Rectal smooth muscle tissue (tissue), 1 donor: ENCODE measurements around the gene DOK6.

Experiments
- H3K27ac ChIP-seq: one replicate; pipeline ENCODE4 v1.7.0; 2013; ENCODE audit warnings: low read depth, low read length, inconsistent platforms
- H3K27me3 ChIP-seq: one replicate; pipeline ENCODE4 v1.7.0; 2013; ENCODE audit warnings: low read length; ENCODE audit not compliant: control insufficient read depth, insufficient read depth
- H3K36me3 ChIP-seq: one replicate; pipeline ENCODE4 v1.7.0; 2013; ENCODE audit warnings: low read length; ENCODE audit not compliant: control insufficient read depth, insufficient read depth
- H3K4me1 ChIP-seq: one replicate; pipeline ENCODE4 v1.7.0; 2013; ENCODE audit warnings: low read length; ENCODE audit not compliant: control insufficient read depth, insufficient read depth
- H3K4me3 ChIP-seq: one replicate; pipeline ENCODE4 v1.7.0; 2013; ENCODE audit warnings: low read length
- H3K9ac ChIP-seq: one replicate; pipeline ENCODE4 v1.7.0; 2013; ENCODE audit warnings: low read length

DOK6 gene

DNA sequence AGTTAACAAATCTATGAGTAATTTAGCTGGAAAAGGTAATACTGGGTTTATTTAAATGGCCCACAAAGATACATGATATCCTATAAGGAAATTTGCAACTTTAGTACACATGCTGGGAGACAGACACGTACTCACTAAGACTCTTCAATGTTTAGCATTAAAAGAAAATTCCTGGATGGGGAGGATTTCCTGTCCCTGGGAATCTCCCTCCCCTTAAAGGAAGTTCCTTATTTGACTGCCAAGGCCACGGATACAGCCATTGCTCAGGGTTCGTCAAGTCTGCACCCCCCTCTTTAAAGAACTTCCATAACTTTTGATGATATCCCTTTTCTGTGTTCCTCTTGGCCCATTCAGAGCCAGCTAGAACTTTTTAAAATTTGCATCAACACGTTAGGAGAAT, 279.4 kb downstream of the DOK6 start:
- H3K4me3 ChIP-seq: no peak overlapping the region
- no peak overlapping the region for H3K9ac ChIP-seq
- no peaks in the 10 kb centered on the region for H3K4me1 ChIP-seq
- no peaks in the 10 kb centered on the region for H3K36me3 ChIP-seq
- H3K27me3 ChIP-seq: no peaks in the 10 kb centered on the region
- no peak overlapping the region for H3K27ac ChIP-seq

DNA sequence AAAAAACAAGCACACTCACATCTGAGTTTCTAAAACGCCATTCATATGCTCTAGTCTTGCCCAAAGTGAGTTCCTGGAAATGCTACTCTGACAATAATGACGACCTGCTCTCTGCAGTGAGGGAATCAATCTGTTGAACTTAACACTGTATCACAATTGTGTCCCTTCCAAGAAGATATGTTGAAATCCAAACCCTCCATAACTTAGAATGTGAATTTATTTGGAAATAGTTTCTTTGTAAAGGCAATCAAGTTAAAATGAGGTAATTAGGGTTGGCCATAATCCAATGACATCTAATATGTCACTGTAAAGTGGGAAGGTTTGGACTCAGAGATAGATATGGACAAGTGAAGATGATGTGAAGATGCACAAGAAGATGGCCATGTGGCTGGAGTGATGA, 282.5 kb downstream of the DOK6 start:
- Histone ChIP-seq H3K36me3 (no peaks in the 10 kb centered on the region), H3K4me3 (no peak overlapping the region), H3K9ac (no peak overlapping the region), H3K27ac (no peak overlapping the region), H3K27me3 (no peaks in the 10 kb centered on the region), H3K4me1 (no peaks in the 10 kb centered on the region)

DNA sequence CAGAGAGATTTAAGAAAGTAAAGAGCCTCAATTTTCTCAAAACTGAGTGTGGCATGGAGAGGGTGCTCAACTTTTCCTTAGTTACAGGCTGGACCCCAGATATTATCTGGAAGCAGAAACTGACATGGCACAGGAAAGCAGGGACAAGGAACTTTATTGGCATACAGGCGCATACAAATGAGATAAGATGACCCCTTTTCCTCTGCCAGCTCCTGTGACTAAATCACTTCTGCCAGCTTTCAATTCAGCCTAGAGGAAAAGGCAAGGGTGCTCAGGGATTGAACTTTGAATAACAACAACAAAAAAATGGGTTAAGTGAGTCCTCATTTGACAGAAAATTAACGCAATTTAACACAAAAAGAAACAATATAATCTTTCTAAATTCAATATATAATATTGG, 284.1 kb downstream of the DOK6 start:
- H3K36me3 ChIP-seq: no peaks in the 10 kb centered on the region
- no peak overlapping the region for H3K9ac ChIP-seq
- no peaks in the 10 kb centered on the region for H3K27me3 ChIP-seq
- no peak overlapping the region for H3K27ac ChIP-seq
- no peaks in the 10 kb centered on the region for H3K4me1 ChIP-seq
- H3K4me3 ChIP-seq: no peak overlapping the region

DNA sequence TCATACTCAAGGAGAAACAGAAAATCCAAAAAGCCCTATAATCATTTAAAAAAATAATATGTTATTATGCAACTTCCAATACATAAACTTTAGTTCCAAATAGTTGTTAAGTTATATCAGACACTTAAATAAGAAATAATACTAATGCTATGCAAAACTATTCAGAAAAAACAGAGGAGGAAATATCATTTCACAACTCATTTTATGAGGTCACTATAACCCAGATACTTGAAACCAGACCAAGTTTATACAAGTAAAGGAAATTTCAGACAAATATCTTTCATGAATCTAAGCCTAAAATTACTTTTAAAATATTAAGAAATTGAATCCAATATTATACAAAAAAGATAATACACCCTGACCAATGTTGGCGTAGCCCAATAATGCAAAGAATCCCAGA, 286.2 kb downstream of the DOK6 start:
- Histone ChIP-seq H3K27me3 (no peaks in the 10 kb centered on the region), H3K9ac (no peak overlapping the region), H3K4me1 (no peaks in the 10 kb centered on the region), H3K4me3 (no peak overlapping the region), H3K36me3 (no peaks in the 10 kb centered on the region), H3K27ac (no peak overlapping the region)

GRCh38 chr18:69689121-69689759, 288.6 kb downstream of the DOK6 start:
- Histone ChIP-seq H3K9ac (no peak overlapping the region), H3K27ac (no peak overlapping the region), H3K36me3 (no peaks in the 10 kb centered on the region), H3K4me1 (no peaks in the 10 kb centered on the region), H3K27me3 (no peaks in the 10 kb centered on the region), H3K4me3 (no peak overlapping the region)

DNA sequence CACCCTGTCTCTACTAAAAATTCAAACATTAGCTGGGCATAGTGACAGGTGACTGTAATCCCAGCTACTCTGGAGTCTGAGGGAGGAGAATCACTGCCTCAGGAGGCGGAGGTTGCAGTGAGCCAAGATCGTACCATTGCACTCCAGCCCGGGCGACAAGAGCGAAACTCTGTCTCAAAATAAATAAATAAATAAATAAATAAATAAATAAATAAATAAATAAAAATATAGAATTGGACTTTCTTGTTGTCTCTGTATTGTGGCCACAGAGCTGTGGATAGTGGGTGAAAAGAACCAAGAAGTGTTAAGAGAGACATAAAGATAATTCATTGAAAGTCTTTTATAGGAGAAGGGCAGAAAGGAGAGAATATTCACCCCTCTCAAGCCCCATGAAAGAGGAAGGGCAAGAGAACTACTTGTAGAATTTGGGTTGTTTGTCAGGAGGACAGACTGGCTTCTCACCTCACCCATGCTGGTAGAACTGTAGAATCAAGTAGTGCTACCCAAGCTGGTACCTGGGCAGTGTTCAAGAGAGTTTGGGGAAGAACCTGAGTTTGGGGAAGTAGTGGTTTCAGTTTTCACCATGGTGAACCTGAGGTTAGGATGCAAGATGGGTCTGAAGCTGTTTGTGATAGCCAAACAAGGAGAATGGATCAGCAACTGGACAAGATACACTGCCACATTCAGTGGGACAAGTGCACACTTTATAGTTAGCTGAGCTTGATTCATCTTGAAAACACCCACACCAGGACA, 290.5 kb downstream of the DOK6 start:
- Histone ChIP-seq H3K4me1 (no peaks in the 10 kb centered on the region), H3K27me3 (no peaks in the 10 kb centered on the region), H3K27ac (no peak overlapping the region)

GRCh38 chr18:69697069-69697468, 296.4 kb downstream of the DOK6 start:
- Histone ChIP-seq H3K27ac (no peak overlapping the region), H3K4me3 (no peak overlapping the region), H3K36me3 (no peaks in the 10 kb centered on the region), H3K27me3 (no peaks in the 10 kb centered on the region), H3K9ac (no peak overlapping the region), H3K4me1 (no peaks in the 10 kb centered on the region)

More for the DNA sequence above, 290.5 kb downstream of the DOK6 start:
- Histone ChIP-seq H3K4me3 (no peak overlapping the region), H3K9ac (no peak overlapping the region), H3K36me3 (no peaks in the 10 kb centered on the region)

- H3K9ac ChIP-seq: no peak overlapping the region
- no peaks in the 10 kb centered on the region for H3K36me3 ChIP-seq
- H3K27me3 ChIP-seq: no peaks in the 10 kb centered on the region
- H3K4me3 ChIP-seq: no peak overlapping the region
- no peaks in the 10 kb centered on the region for H3K4me1 ChIP-seq
- no peak overlapping the region for H3K27ac ChIP-seq
These were observed 297.0 kb downstream of the DOK6 start for GRCh38 chr18:69697689-69698088.

GRCh38 chr18:69701305-69701704, 300.6 kb downstream of the DOK6 start:
- no peak overlapping the region for H3K9ac ChIP-seq
- no peaks in the 10 kb centered on the region for H3K36me3 ChIP-seq
- no peaks in the 10 kb centered on the region for H3K4me1 ChIP-seq
- no peaks in the 10 kb centered on the region for H3K27me3 ChIP-seq
- H3K27ac ChIP-seq: no peak overlapping the region
- H3K4me3 ChIP-seq: no peak overlapping the region

DNA sequence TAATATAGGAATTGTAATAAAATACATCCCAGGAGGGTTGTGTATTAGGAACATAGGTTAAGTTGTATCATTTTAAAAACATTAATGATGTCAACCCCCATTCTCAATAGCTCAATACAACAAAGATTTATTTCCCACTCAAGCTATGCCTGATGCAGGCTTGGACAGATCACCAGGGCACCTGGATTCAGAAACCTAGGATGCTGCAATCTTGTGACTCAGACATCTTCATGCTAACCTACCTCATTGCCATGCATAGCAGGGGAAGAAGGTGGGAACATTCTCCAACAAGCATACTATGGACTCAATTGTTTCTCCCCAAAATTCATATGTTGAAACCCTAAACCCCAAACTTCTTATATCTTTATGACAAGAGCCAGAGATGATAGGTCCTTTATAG, 302.8 kb downstream of the DOK6 start:
- H3K4me3 ChIP-seq: no peak overlapping the region
- no peaks in the 10 kb centered on the region for H3K27me3 ChIP-seq
- H3K27ac ChIP-seq: no peak overlapping the region

DNA sequence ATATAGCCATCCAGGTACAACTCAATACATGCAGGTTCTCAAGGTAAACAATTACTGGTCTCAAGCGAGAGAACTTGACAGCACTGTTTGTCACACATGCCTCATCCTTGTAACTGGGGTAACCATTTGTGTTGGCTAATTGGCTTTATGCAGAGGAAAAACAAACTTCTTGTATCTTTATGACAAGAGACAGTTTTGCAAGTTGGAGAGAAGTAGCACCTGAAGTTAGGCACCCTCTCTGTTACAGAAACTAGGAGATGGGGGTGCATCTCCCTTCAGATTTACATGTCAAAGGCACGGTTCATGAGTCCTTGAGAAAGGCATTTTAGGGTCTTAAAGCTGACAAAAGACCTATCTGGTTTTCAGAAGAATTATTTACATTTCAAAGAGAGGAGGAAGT, 305.3 kb downstream of the DOK6 start:
- Histone ChIP-seq H3K27ac (no peak overlapping the region), H3K9ac (no peak overlapping the region), H3K4me1 (no peaks in the 10 kb centered on the region), H3K27me3 (no peaks in the 10 kb centered on the region), H3K36me3 (no peaks in the 10 kb centered on the region), H3K4me3 (no peak overlapping the region)

More for the DNA sequence above, 302.8 kb downstream of the DOK6 start:
- Histone ChIP-seq H3K36me3 (no peaks in the 10 kb centered on the region), H3K4me1 (no peaks in the 10 kb centered on the region), H3K9ac (no peak overlapping the region)

GRCh38 chr18:69708844-69709243, 308.2 kb downstream of the DOK6 start:
- H3K27me3 ChIP-seq: no peaks in the 10 kb centered on the region
- H3K4me3 ChIP-seq: no peak overlapping the region
- no peak overlapping the region for H3K27ac ChIP-seq
- H3K36me3 ChIP-seq: no peaks in the 10 kb centered on the region
- H3K9ac ChIP-seq: no peak overlapping the region
- no peaks in the 10 kb centered on the region for H3K4me1 ChIP-seq
